COLO668 (cell line): ENCODE data around the gene FAM181A.
A peak's percentile ranks its signal among the peaks of the same experiment; 100 is the strongest.

ENCODE experiments used
- DNase-seq: peaks from one replicate; lab custom pipeline; 2025; ENCODE audit not compliant: unreplicated experiment; lab: John Stamatoyannopoulos, UW

The FAM181A gene

GRCh38 chr14:93926873-93927799 is at the start of gene FAM181A:
TSS of gene FAM181A (plus strand) at chr14:93927344. CDS start at chr14:93928286, 942 bp downstream.
- peak; percentile 48 for DNase-seq

GRCh38 chr14:93878212-93878611 is 48.9 kb upstream of the FAM181A start:
- no peak for DNase-seq

DNA sequence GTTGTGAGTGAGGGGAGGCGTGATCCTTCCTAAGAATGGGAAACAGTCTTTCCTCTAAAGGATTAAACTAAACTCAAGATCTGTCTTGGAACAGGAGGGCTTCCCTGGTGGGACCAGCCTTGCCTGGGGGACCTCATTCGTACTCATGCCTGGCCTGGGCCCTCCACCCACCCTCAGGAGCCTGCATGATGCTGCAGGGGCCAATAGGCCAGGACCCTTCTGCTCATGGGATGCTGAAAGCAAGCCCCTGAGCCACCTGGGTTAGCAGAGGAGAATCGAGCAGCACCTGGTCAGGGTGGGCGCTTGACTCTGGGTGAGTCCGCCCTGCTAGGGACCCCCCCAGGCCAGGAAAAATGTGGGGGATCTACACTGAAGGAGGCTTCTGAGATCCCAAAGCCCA is 48.3 kb upstream of the FAM181A start:
- DNase-seq, result no peak

DNA sequence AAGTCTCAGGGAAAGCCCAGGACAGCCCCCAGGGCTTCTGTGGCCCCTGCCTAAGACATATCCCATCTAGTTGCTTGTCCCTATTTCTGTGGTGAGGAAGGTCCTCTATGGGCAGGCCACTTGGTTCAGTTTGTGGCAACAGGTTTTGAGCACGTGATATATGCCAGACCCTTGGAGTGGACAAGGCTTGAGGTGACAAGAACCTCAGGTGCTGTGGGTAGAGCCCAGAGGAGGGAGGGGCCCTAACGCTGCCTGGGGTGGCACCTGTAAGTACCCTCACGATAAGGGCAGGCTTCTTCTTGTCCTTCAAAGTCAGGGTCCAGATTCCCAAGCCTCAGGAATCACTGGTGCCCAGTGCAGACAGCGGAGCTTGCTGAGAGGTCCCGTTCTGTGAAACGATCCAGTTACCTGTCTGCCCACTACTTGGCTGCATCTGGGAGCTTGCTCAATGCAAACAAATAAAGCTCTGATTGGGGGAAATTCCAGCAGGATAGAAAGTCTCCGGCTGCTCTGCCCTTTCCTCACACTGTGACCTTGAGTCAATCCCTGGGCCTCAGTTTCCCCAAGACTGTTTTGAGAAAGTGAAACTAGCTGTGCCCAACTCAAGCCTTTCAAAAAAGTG is 47.7 kb upstream of the FAM181A start:
- DNase-seq, result no peak

GRCh38 chr14:93880021-93880820 is 46.9 kb upstream of the FAM181A start:
- no peak for DNase-seq

- no peak for DNase-seq
Measured at GRCh38 chr14:93884950-93885349, 42.2 kb upstream of the FAM181A start.

DNA sequence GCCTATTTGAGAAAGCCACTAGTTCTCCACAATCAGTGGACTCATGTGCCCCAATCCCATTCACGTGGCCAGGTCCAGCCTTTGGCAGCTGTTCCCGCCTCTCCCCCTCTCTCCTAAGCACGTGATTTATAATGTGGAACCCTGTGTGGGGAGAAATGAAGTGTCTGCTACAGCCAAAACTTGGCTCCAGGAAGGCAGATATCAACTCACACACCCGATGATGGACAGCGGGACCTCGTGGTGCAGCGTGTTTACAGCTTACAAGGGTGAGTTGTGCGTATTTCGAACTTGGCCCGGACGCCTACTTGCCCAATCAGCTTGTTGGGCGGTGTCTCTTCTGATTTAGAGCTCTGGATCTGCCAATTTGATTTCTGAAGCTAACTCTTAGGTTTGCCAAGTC is 38.1 kb upstream of the FAM181A start:
- DNase-seq, result no peak

- DNase-seq, result no peak
Measured at GRCh38 chr14:93889739-93890483, 37.2 kb upstream of the FAM181A start.

DNA sequence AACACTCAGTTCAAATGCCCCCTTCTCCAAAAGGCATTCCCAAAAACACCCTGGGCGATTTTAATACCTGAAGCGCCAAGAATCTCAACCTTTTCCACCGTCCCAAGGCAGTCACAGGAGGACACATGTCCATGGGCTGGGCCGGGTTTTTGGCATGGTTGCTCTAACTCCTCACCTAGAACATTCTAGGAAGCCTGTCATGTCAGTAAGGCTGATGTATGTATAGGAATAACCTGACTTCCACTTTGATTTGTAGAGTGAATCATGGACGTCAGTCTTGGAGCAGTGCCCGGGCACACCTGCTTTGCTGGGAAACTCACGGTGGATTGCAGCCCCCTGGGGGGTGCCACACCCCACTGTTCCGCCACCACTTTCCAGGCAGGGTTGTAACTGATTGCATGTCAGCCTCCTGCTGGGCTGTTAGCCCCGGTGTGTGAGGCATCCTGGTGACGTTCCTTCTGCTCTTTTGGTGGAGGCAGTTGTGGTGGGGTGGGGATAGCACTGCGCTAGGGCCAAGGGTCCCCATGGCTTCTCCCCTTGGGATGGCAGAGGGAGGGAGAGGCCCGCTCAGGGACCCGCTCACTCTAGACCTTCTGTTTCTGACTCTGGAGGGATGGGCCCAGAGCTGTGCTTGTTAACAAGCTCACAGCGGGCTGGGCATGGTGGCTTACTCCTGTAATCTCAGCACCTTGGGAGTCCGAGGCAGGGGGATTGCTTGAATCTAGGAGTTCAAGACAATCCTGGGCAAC is 35.2 kb upstream of the FAM181A start:
- no peak for DNase-seq

- DNase-seq, result no peak
Measured at GRCh38 chr14:93892505-93892839, 34.7 kb upstream of the FAM181A start.

DNA sequence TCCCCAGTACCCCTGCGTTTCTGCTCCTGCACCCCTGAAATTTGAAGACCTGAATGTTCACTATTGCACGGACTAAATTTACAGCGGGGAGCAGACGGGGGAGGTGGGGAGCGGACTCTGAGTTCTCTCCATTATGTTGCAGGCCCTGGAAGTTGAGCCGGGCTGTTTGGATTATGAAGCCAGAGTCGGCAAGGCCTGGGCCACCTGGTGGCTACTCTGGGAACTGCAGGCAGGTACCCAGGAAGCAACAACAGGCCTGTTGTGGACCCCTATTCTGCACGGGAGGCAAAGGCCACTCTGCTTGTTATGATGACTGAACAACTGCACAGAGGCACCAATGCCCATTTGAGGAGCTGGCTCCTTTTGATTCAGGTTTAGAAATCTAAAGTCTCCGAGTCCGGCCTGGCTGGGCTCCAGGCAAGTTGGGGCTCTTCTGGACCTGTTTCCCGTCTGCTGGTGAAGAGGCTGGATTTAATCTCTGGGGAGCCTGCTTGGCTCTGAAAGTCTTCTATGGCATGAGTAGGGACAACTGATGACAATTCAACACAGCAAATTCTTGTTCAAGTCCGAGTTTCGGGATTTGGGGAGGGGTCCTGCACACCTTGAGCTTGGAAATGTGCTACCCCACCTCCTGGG is 34.1 kb upstream of the FAM181A start:
- peak; percentile 64 for DNase-seq

GRCh38 chr14:93893661-93894261 is 33.4 kb upstream of the FAM181A start:
- DNase-seq, result no peak

GRCh38 chr14:93895023-93895604 is 32.0 kb upstream of the FAM181A start:
- no peak for DNase-seq

- no peak for DNase-seq
Measured at GRCh38 chr14:93897476-93897845, 29.7 kb upstream of the FAM181A start.

GRCh38 chr14:93898081-93898611 is 29.0 kb upstream of the FAM181A start:
- DNase-seq, result no peak

DNA sequence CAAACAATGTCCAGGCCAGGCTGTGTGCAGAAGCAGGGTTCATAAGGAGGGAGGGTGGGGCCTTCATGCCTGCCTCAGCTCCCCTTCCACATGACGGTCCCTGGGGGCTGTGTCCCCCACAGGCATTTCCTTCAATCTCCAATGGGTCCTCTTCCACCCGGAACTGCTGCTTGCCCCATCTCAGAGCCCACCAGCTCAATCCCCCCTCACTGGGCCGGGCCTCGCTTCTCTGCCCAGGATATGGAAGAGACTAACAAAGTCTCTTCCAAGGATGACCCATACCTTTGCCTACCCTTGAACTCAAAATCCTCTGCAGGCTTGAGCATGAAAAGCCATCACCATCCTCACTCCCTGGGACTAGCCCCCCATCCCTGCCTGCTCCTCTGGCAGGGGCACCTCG is 28.4 kb upstream of the FAM181A start:
- DNase-seq, result no peak

DNA sequence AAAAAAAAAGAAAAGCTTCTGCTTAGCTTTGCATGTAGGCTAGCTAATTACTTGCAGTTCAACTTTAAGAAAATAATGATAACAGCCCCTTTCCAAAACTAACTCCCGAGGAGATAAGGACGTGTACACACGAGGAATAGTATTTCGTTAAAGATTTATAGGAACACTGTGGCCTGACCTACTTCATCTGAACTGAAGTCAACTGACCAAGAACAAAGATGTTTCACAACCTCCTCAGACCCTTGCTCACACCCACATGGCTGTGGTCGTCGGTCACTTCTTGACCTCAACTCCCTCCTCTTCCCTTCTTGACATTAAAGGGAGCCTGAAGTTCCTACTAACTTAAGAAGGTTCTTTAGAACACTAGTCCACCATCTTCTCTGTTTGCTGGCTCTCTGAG is 25.3 kb upstream of the FAM181A start:
- no peak for DNase-seq

GRCh38 chr14:93902619-93903307 is 24.4 kb upstream of the FAM181A start:
- no peak for DNase-seq
